Transverse colon (tissue), 4 donors: ENCODE measurements around the gene METTL14. TPM values are rescaled to one million over a fixed set of nuclear protein-coding genes. Genes with fewer than 3 reads are reported as not detected.

Experiments
- DNase-seq: peaks from one replicate; pipeline ENCODE4 v3.0.0-alpha.2; 2019
- H3K27ac ChIP-seq, 4 donors: fragments of 200-600 bp; sonication (generic); 2 replicates each; pipeline ENCODE4 v1.5.1; 2016 to 2018; ENCODE audit warnings: inconsistent platforms in 4 of 4
- H3K27me3 ChIP-seq: fragments of 200-600 bp; sonication (generic); 2 replicates; pipeline ENCODE4 v1.5.1; 2017; ENCODE audit warnings: inconsistent platforms
- H3K36me3 ChIP-seq, 4 donors: fragments of 200-600 bp; sonication (generic); 2 replicates each; pipeline ENCODE4 v1.5.1; 2017 to 2019; ENCODE audit warnings: inconsistent platforms in 4 of 4
- H3K4me1 ChIP-seq, 4 donors: fragments of 200-600 bp; sonication (generic); 2 replicates each; pipeline ENCODE4 v1.5.1; 2017 to 2020; ENCODE audit warnings: inconsistent platforms in 4 of 4
- H3K4me3 ChIP-seq, 4 donors: fragments of 200-600 bp; sonication (generic); 1 replicate in 1 of 4; 2 replicates in 3 of 4; pipeline versions ENCODE4 v1.5.1 to v1.6.1; 2017 to 2019; ENCODE audit warnings: inconsistent platforms in 4 of 4
- H3K9me3 ChIP-seq, 2 donors: fragments of 200-600 bp; sonication (generic); 2 replicates each; pipeline ENCODE4 v1.5.1; 2017 to 2019; ENCODE audit warnings: inconsistent platforms in 2 of 2
- CTCF ChIP-seq, 5 experiments: fragments of 200-600 bp in 3 of 5; fragments of 450-650 bp in 2 of 5; sonication (generic) in 3 of 5; IDR thresholded peaks; 1 replicate in 2 of 5; 2 replicates in 3 of 5; pipeline ENCODE4 v1.5.1; 2016 to 2017; ENCODE audit warnings: antibody characterized with exemption in 5 of 5, inconsistent platforms in 3 of 5, mild to moderate bottlenecking in 2 of 5, moderate library complexity in 1 of 5
- EP300 ChIP-seq: sonication (generic); formaldehyde crosslinking; IDR thresholded peaks from one replicate; pipeline ENCODE4 v1.6.1; 2017; ENCODE audit warnings: antibody characterized with exemption, low read depth
- POLR2A ChIP-seq: fragments of 450-650 bp; IDR thresholded peaks from one replicate; pipeline ENCODE4 v1.6.1; 2016; ENCODE audit warnings: antibody characterized with exemption, mild to moderate bottlenecking, moderate library complexity
- POLR2AphosphoS5 ChIP-seq, 3 donors: sonication (generic); formaldehyde crosslinking; IDR thresholded peaks; one replicate each; pipeline ENCODE4 v1.6.1; 2016; ENCODE audit warnings: antibody characterized with exemption in 3 of 3
- WGBS, 2 donors: methylation state at CpG; one replicate each; pipeline ENCODE4 v1.1.5; 2018; ENCODE audit warnings: low coverage in 1 of 2; 5-methylcytosine and 5-hydroxymethylcytosine counted together
- in situ Hi-C, 4 donors: fragments of 200-750 bp; cut with MboI; loops; one replicate each; pipeline versions ENCODE4 v1.15.0 to v1.15.1; 2017; ENCODE audit warnings: low sequenced_read_pairs in 3 of 4, low pct_ligation_motif_present in 1 of 4, low pct_unique_long_range_greater_than_20kb in 1 of 4
- intact Hi-C: fragments of 100-400 bp; cut with DNase I; formaldehyde crosslinking; loops from one replicate; pipeline ENCODE4 v1.15.1; 2023; ENCODE audit warnings: low total_unique reads
- total RNA-seq, 4 donors: library from RNA; depleted of rRNA; stranded (reverse); fragments of >200 nt; gene quantifications; one replicate each; pipeline ENCODE4 v1.1.0, GENCODE V29; 2016

The METTL14 gene
- total RNA-seq, 4 donors from 2014 or later: 9.8 to 43.0 (median 27.6) TPM

- in situ Hi-C loops (loop anchor here in 1 of 4 donors (25.0 kb wide), 1 partner anchor 546 kb away; no protein-coding TSS in a partner anchor), intact Hi-C loops (loop anchor here (5.0 to 10.0 kb wide), 2 partner anchors 154 to 226 kb away; no protein-coding TSS in a partner anchor)
- peaks cover 0 to 27% (median 0%) of the 10 kb centered on the region in 4 donors for H3K36me3 ChIP-seq
Observed at GRCh38 chr4:118740869-118741268, 55.7 kb downstream of the METTL14 start.

GRCh38 chr4:118741301-118741855 is 56.2 kb downstream of the METTL14 start:
- TF ChIP-seq POLR2AphosphoS5 (IDR thresholded peaks at IDR 0.05) (no peak), CTCF (IDR thresholded peaks at IDR 0.05) (no peak), EP300 (no peak), POLR2A (no peak)
- Histone ChIP-seq H3K27ac (peak overlapping the region; percentile 59 to 75 (median 70)), H3K27me3 (no peaks in the 10 kb centered on the region), H3K9me3 (no peaks in the 10 kb centered on the region), H3K4me1 (peaks cover 0 to 10% (median under 1%) of the 10 kb centered on the region in 4 donors), H3K36me3 (peaks cover 0 to 27% (median 0%) of the 10 kb centered on the region in 4 donors), H3K4me3 (peak overlapping the region in 1 of 4 donors; percentile 7)
- intact Hi-C loops (loop anchor here (5.0 to 10.0 kb wide), 2 partner anchors 153 to 226 kb away; no protein-coding TSS in a partner anchor), in situ Hi-C loops (loop anchor here in 1 of 4 donors (25.0 kb wide), 1 partner anchor 546 kb away; no protein-coding TSS in a partner anchor)
- 52 to 58% methylated on average over 6 of the region's 6 CpGs for WGBS, 2 donors
- DNase-seq: no peak

More at GRCh38 chr4:118740869-118741268, 55.7 kb downstream of the METTL14 start:
- DNase-seq: no peak
- H3K4me3 ChIP-seq: peak overlapping the region in 1 of 4 donors; percentile 7
- WGBS, 2 donors: 32 to 41% methylated on average over 5 of the region's 5 CpGs
- peaks cover 0 to 9% (median 0%) of the 10 kb centered on the region in 4 donors for H3K4me1 ChIP-seq
- H3K27me3 ChIP-seq: no peaks in the 10 kb centered on the region
- no peaks in the 10 kb centered on the region for H3K9me3 ChIP-seq
- TF ChIP-seq POLR2AphosphoS5 (IDR thresholded peaks at IDR 0.05): no peak
- TF ChIP-seq CTCF (IDR thresholded peaks at IDR 0.05): peak; percentile 40 to 53 (median 46)
- peak overlapping the region; percentile 59 to 75 (median 70) for H3K27ac ChIP-seq

GRCh38 chr4:118742050-118742449 is 56.9 kb downstream of the METTL14 start:
- DNase-seq: no peak
- TF ChIP-seq POLR2AphosphoS5 (IDR thresholded peaks at IDR 0.05) (no peak), CTCF (IDR thresholded peaks at IDR 0.05) (no peak), POLR2A (no peak), EP300 (no peak)
- Histone ChIP-seq H3K9me3 (no peaks in the 10 kb centered on the region), H3K27me3 (no peaks in the 10 kb centered on the region), H3K4me1 (peaks cover 0 to 16% (median 4%) of the 10 kb centered on the region in 4 donors), H3K36me3 (peaks cover 0 to 23% (median 0%) of the 10 kb centered on the region in 4 donors), H3K4me3 (no peak overlapping the region), H3K27ac (peak overlapping the region; percentile 59 to 75 (median 70))
- intact Hi-C loops (loop anchor here (5.0 to 10.0 kb wide), 2 partner anchors 153 to 225 kb away; no protein-coding TSS in a partner anchor), in situ Hi-C loops (loop anchor here in 1 of 4 donors (25.0 kb wide), 1 partner anchor 545 kb away; no protein-coding TSS in a partner anchor)

- intact Hi-C loops: loop anchor here (5.0 to 10.0 kb wide), 2 partner anchors 151 to 223 kb away; no protein-coding TSS in a partner anchor
- H3K27ac ChIP-seq: peak overlapping the region in 3 of 4 donors; percentile 4 to 70 (median 69)
- in situ Hi-C loops: loop anchor here in 1 of 4 donors (25.0 kb wide), 1 partner anchor 543 kb away; no protein-coding TSS in a partner anchor
Observed at GRCh38 chr4:118743867-118744266, 58.7 kb downstream of the METTL14 start.

More at GRCh38 chr4:118743867-118744266, 58.7 kb downstream of the METTL14 start:
- 78 to 90% methylated on average over 3 to 4 of the region's 4 CpGs for WGBS, 2 donors
- Histone ChIP-seq H3K9me3 (no peaks in the 10 kb centered on the region), H3K4me1 (peaks cover 0 to 18% (median 4%) of the 10 kb centered on the region in 4 donors), H3K36me3 (peaks cover 0 to 11% (median 0%) of the 10 kb centered on the region in 4 donors), H3K27me3 (no peaks in the 10 kb centered on the region), H3K4me3 (no peak overlapping the region)
- TF ChIP-seq CTCF (IDR thresholded peaks at IDR 0.05): no peak
- no peak for TF ChIP-seq POLR2AphosphoS5 (IDR thresholded peaks at IDR 0.05)
- TF ChIP-seq POLR2A: no peak
- TF ChIP-seq EP300: no peak
- no peak for DNase-seq
